NOMO-1 treated with DMSO at 0.1 percent for 48 hours (cell line): ENCODE data around the gene DVL3.
A peak's percentile ranks its signal among the peaks of the same experiment; 100 is the strongest.
"Not testable (repeated sequence)": the region's sequence is repeated elsewhere in the genome, so short reads cannot be mapped to it uniquely, and the experiment has no call there.

Experiments
- DNase-seq: peaks from one replicate; lab custom pipeline; 2025; ENCODE audit not compliant: unreplicated experiment; lab: John Stamatoyannopoulos, UW

The DVL3 gene

DNA sequence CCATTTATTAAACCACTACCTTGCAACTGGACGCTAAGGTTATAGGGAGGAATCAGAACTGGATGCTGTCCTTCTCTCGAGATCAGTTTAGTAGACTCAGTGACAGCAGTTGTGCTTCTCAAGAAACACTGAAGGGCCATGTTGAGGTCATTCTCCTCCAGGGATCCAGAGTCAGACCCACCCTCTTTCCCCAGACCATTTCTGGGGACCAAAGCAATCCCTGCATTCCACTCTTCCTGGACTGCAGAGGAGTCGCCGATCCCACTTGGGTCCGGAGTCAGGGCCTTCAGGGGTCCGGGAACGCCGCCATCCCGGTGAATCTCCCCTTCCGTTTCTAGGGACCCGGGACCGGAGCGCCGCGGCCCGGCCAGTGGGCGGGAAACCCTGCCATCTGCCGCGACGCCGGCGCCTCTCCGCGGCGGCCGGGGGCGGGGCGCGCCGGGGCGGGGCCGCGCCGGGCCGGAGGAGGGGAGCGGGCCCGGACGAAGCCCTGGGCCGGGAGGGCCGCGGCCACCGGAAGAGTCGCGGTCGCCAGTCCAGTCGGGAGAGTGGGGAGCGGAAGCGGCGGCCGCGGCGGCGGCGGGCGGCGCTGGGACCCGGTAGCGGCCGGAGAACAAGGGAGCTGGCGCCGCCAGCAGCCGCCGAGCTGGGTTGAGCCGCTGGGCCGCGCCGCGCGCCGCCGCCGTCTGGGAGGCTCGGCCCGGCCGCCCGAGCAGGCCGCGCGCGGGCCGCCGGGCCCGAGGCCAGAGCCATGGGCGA, at the start of gene DVL3:
Gene DVL3 (plus strand): TSS at position 493 of the 759 bp plus-strand sequence. CDS start 259 bp downstream, at position 752.
- peak; percentile 52 for DNase-seq

DNA sequence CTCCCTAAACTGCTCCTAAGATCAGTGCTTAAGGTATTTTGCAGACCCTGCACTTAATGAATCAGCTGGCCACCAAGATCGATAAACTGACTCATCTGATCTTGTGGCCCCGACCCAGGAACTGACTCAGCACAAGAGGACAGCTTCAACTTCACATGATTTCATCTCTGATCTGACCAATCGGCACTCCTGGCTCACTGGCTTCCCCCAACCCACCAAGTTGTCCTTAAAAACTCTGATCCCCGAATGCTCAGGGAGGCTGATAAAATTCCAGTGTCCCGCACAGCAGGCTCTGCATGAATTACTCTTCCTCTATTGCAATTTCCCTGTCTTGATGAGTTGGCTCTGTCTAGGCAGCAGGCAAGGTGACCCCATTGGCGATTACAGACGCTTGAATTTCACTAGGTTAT, 44.9 kb upstream of the DVL3 start:
- DNase-seq = peak; percentile 30

DNA sequence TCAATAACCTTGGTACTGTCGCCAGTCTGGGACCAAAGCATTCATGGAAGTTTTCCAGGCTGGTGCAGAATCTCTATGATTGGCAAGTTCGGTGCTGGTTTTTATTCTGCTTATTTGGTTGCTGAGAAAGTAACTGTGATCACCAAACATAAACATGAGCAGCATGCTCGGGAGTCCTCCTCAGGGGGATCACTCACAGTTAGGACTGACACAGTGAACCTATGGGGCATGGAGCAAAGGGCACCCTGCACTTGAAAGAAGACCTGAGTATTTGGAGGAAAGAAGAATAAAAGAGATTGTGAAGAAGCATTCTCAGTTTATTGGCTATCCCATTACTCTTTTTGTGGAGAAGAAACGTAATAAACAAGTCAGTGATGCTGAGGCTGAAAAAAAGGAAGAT, 39.2 kb upstream of the DVL3 start:
- DNase-seq = no peak

DNA sequence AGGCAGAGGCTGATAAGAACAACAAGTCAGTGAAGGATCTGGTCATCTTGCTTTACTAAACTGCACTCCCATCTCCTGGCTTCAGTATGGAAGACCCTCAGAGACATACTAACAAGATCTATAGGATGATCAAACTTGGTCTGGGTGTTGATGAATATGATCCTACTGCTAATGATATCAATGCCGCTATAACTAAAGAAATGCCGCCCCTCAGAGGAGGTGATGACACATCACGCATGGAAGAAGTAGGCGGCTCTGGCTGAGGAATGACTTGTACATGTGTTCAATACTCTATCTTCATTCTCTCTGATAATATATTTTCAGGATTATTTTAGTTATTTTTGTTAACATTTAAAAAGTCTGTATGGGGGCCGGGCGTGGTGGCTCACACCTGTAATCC, 37.5 kb upstream of the DVL3 start:
- no peak for DNase-seq

DNA sequence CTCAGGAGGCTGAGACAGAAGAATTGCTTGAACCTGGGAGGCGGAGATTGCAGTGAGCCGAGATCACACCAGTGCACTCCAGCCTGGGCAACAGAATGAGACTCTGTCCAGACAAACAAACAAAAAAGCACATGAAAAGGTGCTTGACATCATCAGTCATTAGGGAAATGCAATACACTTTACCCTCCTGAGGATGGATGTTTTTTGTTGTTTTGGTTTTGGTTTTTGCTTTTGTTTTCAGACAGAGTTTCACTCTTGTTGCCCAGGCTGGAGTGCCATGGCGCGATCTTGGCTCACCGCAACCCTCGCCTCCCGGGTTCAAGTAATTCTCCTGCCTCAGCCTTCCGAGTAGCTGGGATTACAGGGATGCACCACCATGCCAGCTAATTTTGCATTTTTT, 34.1 kb upstream of the DVL3 start:
- not testable (repeated sequence) for DNase-seq

DNA sequence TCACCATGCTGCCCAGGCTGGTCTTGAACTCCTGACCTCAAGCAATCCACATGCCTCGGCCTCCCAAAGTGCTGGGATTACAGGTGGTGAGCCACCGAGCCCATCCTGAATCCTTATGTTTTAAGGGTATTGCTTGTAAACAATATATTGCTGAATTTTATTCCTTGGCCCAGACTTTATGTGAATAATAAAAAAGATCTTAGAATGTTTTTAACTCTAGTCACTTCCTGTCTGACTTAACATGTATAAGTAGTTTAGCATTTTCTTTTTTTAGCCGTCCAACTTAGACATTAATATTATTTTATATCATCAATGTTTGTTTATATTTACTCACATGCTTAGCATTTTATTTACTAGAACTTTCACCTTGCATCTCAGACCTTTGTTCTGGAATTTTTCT, 29.2 kb upstream of the DVL3 start:
- DNase-seq = no peak

DNA sequence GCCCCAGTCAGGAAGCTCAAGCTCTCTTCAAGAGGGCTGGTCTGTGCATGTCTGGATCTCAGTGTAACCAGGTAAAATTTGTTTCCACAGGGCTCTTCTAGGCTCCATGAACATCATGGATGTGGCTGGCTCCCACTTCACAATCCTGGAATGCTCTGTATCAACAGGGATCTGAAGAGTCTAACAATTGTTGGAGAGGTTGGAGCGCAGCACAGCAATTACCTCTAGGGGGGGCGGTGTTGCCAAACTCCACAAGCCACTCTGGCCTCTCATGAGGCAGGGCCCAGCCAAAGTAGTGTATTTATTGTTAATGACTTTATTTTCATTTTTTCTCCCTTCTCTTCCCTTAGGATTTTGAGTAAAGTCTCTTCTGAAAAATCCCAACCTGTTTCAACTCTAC, 26.2 kb upstream of the DVL3 start:
- DNase-seq = no peak

DNA sequence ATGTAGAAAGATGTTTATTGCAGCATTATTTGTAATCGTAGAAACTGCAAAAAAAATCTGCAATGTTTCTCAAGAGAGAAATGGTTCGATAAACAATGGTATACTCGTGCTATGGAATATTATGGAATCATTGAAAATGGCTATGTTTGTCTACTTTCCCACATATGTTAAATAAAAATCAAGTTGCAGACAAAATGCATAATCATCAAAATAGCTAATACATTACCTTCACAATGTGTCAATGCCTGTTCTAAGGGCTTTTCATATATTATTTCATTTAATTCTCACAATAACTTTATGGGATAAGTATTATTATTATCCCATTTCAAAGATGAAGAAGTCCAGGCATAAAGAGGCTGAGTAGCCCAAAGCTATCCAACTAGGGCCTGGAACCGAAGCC, 22.2 kb upstream of the DVL3 start:
- DNase-seq = no peak

DNA sequence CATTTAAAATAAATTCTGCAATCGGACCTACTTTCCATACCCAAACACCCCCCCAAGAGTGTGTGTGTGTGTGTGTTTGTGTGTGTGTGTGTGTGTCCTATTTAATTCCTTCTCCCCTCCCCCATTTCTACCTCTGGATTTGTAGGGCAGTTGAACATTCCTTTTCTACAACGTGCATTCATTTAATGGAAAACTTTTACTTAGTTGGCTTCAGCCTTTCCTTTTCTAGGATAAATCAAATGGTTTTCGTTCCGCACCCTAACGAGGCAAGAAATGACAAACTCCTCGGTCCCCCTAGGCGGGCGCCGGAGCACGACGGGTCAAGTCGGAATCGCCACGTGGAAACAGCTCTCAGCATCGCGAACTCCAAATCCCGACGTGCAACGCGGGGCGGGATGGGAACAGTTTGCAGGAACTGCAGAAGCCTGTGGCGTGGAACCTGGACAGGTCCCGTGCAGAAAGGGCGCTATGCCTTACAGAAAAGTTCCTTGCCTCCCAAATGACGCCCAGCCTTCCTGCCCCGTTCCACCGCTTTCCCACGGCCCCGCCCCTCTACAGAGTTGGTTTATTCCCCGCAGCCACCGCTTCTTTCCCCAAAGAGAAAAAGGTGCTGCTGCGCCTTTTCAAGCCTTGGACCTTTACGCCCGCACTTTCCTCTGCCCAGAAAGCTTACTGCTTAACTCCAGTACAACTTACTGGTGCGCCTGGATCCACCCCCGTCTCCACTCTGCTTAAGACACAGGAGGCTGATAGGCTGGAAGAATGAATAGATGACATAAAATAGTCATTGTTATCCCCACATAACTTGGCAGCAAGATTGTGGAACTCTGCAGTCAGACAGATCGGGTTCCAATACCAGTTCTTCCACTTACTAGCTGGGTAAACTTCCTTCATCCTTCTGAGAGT, 21.1 kb upstream of the DVL3 start:
- DNase-seq = peak; percentile 71

DNA sequence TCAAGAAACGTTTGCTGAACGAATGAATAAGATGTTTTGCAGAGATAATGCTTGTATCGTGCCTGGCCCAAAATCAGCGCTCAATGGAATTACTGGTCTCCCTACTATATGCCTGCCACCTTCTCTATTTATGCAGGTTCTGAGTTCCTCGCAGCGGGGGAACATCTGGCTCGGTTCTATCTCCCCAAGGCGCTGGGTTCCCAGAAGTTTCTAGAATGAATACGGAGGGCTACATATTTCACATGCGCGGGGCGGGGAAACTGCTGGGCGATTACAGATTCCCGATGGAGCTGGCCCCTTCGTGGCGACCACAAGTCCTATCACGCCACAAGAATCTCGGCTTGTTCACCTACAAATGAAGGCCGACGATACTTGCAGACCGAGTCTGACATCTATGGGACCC, 20.4 kb upstream of the DVL3 start:
- DNase-seq = peak; percentile 62

DNA sequence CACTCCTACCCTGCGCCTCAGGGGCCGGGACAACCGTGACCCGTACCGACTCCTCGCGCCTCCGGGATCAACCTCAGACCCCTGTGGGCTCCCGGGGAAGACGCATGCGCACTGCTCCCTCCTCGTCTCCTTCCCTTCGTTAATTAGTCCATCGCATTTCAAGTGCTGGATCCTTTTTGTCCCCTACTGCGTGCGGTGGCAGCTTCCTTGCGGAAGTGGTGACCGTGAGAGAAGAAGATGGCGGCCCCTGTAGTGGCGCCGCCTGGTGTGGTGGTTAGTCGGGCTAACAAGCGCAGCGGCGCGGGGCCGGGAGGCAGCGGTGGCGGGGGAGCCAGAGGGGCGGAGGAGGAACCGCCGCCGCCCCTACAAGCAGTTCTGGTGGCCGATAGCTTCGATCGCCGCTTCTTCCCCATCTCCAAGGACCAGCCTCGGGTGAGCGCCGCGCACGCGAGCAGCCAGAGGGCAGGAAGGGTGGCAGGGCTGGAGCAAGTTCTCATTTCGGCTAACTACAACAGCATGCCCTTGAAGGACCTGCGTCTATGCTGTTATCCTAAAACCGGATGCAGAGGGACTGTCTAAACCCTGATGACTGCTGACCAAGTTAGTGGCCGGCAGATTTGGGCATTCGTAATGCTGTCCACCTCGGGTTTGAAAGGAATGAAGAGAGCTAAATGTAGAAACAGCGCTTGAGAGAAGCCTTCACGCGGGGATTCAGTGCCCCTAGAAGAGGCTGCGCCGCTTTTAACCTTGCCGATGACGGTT, 19.8 kb upstream of the DVL3 start, which contains the start of gene EIF2B5:
Gene EIF2B5 (plus strand): TSS at position 210 of the 762 bp plus-strand sequence. CDS start 28 bp downstream, at position 238.
- peak; percentile 98 for DNase-seq

DNA sequence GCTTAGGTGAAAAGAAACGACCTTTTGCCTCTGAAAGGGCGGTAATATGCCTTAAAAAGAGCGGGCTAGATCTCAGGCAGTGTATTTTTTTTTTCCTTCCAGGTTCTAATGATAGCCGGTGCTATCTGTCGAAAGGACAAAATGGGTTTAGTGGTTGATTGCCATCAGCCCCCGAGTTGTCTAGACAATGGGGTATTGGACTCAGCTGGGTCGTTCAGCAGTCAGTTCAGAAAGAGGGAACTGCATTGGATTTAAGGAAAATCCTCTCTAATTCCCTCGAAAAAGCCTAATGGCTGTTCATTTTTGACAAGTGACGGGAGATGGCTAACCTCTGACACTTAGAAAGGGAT, 19.3 kb upstream of the DVL3 start:
- no peak for DNase-seq

DNA sequence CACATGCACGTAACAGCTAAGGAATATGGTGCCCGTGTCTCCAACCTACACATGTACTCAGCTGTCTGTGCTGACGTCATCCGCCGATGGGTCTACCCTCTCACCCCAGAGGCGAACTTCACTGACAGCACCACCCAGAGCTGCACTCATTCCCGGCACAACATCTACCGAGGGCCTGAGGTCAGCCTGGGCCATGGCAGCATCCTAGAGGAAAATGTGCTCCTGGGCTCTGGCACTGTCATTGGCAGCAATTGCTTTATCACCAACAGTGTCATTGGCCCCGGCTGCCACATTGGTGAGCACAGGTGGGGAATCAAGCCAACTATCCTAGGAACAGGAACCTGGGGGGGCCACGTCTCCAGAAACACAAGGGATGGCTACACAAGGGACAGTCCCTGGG, 14.7 kb upstream of the DVL3 start:
- no peak for DNase-seq

DNA sequence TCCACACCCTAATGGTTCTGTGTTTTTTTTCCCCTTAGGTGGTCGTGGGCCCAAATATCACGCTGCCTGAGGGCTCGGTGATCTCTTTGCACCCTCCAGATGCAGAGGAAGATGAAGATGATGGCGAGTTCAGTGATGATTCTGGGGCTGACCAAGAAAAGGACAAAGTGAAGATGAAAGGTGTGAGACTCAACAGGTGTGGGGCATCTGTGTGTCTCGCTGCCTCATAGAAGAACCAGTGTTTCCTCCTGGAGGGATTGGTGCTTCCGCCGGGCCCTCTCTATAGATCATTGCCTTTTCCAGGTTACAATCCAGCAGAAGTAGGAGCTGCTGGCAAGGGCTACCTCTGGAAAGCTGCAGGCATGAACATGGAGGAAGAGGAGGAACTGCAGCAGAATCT, 13.0 kb upstream of the DVL3 start:
- no peak for DNase-seq

DNA sequence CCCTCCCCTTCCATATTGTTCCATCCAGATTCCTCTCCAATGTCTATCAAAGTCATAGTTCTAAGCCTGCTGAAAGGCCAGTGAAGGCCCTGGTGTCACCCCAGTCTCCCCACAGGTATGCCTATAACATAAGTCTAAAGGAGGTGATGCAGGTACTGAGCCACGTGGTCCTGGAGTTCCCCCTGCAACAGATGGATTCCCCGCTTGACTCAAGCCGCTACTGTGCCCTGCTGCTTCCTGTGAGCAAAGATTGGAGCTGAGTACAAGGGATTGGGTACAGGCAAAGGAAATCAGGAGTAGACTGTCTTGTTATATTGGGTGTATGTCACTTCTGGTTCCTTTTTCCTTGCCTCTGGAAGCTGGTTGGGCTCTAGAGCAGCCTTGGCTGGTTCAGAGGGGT, 11.8 kb upstream of the DVL3 start:
- no peak for DNase-seq

DNA sequence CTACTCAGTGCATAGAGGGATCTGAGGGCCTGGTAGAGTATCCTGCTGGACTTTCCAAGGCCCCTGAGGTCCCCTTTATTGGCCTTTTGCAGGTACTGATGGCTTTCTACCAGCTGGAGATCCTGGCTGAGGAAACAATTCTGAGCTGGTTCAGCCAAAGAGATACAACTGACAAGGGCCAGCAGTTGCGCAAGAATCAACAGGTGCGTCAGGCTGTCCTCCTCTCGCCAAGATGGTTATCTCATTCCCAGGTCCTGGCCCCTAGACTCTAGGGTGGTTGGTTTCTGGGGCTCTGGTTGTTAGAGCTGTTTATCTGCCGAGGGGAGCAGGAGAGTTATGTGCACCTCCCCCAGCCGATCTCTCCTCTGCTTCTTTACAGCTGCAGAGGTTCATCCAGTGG, 10.7 kb upstream of the DVL3 start:
- DNase-seq = no peak

DNA sequence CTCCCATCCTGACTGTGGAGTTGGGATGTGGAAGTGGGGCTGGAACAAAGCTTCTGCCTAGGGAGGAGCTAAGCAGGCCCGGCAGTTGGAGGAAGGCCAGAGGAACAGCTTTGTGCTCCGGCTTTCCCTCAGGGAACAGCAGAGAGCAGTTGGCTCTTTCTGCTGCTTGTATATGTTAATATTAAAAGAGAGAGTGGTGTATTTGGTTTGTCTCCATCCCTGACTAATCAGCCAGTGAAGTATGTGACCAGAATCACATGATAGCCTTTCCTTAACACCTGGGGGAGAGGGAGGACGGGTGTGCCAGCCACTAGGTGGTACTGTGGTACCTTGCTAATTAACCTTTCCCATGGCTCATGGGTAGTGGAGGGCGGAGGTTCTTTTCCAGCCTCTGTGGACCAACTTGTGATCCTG, 10.1 kb upstream of the DVL3 start:
- DNase-seq = peak; percentile 7

DNA sequence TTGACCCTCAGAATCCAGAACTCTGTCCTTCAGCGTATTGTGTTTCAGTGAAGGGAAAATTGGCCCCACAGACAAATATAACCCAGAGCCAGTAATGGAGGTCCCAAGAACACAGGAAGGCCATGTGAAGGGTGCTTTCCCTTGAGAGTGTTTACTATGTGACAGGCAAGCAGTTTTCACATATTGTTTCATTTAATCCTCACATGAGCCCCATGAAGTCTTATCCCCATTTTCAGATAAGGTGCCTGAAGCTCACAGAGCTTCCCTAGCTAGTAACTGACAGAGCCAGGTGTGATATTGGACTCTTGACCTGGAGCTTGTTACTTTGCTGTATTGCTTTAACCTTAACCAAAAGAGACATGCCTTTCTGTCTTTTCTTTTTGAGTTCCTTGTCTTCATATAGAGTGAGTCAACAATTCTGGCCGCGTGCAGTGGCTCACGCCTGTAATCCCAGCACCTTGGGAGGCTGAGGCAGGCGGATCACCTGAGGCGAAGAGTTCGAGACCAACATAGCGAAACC, 9.4 kb upstream of the DVL3 start:
- no peak for DNase-seq

DNA sequence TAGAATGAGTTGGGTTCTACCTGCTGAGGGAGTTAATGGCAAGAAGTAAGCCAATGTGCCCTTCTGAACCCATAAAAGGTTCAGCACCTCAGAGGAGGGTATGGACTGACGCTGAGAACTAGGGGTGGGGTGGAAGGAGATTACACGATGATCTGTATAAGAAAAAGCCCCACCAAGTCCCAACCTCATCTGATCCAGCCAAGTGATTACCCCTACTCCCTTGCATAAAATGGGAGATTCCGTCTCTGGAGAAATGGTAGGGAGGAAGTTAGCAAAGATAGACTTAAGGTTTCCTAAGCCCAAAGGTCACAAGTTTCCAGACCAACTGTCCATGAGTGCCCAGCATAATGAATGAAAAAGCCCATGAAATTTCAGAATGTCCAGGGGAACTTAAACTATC, 7.1 kb upstream of the DVL3 start:
- DNase-seq = no peak

DNA sequence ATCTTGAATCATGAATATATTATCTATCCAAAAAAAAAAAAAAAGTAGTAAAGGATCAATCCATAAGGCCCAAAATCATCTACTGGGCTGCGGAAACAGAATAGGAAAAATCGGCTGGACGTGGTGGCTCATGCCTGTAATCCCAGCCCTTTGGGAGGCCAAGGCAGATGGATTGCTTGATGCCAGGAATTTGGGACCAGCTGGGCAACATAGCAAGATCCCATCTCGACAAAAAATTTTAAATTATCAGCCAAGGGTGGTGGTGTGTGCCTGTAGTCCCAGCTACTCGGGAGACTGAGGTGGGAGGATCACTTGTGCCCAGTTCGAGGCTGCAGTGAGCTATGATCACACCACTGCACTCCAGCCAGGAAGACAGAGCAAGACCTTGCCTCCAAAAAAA, 6.1 kb upstream of the DVL3 start:
- DNase-seq = no peak

DNA sequence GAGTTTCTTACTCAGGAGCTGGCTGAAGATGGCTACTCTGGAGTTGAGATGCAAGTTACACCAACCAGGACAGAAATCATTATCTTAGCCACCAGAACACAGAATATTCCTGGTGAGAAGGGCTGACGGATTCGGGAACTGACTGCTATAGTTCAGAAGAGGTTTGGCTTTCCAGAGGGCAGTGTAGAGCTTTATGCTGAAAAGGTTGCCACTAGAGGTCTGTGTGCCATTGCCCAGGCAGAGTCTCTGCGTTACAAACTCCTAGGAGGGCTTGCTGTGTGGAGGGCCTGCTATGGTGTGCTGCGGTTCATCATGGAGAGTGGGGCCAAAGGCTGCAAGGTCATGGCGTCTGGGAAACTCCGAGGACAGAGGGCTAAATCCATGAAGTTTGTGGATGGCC, 5.4 kb upstream of the DVL3 start:
- not testable (repeated sequence) for DNase-seq
